Vagina (tissue), 2 donors: ENCODE data around the gene TMEM132C.

ENCODE experiments used
- POLR2AphosphoS5 ChIP-seq, 2 donors: sonication (generic); formaldehyde crosslinking; IDR thresholded peaks; one replicate each; pipeline ENCODE4 v1.9.0; 2017; ENCODE audit warnings: antibody characterized with exemption in 2 of 2, mild to moderate bottlenecking in 2 of 2, low read depth in 1 of 2; ENCODE audit not compliant: insufficient read depth in 1 of 2
- TF ChIP-seq, protein P1 (sequence below), 3 experiments: fragments of 450-650 bp in 2 of 3; fragments of 200-600 bp in 1 of 3; sonication (generic) in 1 of 3; IDR thresholded peaks; one replicate each; pipeline ENCODE4 v1.5.1; 2017 to 2019; ENCODE audit warnings: antibody characterized with exemption in 3 of 3, mild to moderate bottlenecking in 2 of 3, moderate library complexity in 2 of 3

DNA sequence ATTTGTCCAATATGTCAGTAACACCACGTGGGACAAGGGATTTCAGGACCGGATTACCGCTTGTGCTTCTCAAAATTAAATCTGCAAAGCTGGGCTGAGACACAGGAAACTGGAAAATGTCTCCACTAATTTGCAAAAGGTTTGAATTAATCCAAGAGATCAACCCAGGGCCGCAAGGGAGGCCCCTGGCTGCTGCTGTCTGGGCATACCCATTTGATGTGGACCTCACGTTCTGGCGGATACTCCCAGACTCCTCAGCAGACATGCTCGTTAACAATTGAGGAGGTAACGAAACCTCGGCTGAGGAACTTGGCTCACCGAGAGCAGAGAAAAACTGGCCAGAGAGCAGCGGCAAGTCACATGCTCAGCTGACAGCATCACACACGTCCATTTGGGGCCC lies 376.2 kb downstream of the TMEM132C start:
- TF ChIP-seq, protein P1, sequence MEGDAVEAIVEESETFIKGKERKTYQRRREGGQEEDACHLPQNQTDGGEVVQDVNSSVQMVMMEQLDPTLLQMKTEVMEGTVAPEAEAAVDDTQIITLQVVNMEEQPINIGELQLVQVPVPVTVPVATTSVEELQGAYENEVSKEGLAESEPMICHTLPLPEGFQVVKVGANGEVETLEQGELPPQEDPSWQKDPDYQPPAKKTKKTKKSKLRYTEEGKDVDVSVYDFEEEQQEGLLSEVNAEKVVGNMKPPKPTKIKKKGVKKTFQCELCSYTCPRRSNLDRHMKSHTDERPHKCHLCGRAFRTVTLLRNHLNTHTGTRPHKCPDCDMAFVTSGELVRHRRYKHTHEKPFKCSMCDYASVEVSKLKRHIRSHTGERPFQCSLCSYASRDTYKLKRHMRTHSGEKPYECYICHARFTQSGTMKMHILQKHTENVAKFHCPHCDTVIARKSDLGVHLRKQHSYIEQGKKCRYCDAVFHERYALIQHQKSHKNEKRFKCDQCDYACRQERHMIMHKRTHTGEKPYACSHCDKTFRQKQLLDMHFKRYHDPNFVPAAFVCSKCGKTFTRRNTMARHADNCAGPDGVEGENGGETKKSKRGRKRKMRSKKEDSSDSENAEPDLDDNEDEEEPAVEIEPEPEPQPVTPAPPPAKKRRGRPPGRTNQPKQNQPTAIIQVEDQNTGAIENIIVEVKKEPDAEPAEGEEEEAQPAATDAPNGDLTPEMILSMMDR (IDR thresholded peaks at IDR 0.05): no peak
- TF ChIP-seq POLR2AphosphoS5 (IDR thresholded peaks at IDR 0.05; ENCODE audit: insufficient read depth in 1 of 2, low read depth in 1 of 2): peak in 1 of 2 donors; percentile 31
